ENCODE results near the gene KRTAP10-11.
"Not testable (repeated sequence)": the region's sequence is repeated elsewhere in the genome, so short reads cannot be mapped to it uniquely, and the experiment has no call there.

KRTAP10-11 gene

DNA sequence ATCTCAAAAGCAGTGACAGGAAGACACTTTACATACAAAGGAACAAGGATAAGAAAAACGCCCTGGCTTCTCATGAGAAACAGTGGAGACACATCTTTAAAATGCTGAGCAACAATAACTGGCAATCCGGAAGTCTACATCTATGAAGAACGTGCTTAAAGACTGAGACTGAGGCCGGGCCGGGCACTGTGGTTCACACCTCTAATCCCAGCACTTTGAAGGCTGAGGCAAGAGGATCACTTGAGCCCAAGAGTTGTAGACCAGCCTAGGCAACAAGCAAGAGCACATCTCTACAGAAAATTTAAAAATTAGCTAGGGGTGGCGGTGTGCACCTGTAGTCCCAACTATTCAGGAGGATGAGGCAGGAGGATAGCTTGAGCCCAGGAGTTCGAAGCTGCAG is 37.9 kb downstream of the KRTAP10-11 start:
- H3K27ac ChIP-seq = no peak overlapping the region
- TF ChIP-seq ZFX (IDR thresholded peaks at IDR 0.05) = no peak
- TF ChIP-seq, protein P1, sequence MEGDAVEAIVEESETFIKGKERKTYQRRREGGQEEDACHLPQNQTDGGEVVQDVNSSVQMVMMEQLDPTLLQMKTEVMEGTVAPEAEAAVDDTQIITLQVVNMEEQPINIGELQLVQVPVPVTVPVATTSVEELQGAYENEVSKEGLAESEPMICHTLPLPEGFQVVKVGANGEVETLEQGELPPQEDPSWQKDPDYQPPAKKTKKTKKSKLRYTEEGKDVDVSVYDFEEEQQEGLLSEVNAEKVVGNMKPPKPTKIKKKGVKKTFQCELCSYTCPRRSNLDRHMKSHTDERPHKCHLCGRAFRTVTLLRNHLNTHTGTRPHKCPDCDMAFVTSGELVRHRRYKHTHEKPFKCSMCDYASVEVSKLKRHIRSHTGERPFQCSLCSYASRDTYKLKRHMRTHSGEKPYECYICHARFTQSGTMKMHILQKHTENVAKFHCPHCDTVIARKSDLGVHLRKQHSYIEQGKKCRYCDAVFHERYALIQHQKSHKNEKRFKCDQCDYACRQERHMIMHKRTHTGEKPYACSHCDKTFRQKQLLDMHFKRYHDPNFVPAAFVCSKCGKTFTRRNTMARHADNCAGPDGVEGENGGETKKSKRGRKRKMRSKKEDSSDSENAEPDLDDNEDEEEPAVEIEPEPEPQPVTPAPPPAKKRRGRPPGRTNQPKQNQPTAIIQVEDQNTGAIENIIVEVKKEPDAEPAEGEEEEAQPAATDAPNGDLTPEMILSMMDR (conservative IDR thresholded peaks at IDR 0.05) = no peak

DNA sequence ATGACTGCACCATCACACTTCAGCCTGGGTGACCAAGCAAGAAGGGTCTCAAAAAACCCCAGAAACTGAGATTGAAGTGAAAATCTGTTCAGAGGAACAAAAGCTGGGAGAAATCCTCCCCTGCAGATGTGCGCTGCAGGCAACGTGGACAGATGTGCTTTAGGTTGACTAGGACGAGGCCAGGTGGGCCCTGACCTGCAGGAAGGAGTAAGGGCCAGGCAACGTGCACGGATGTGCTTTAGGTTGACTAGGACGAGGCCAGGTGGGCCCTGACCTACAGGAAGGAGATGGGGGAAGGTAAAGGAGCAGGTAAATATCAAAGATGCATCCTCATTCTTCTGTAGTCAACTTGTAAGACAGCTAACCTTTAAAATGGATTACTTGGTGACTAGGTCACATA is 38.3 kb downstream of the KRTAP10-11 start:
- TF ChIP-seq, protein P1 (conservative IDR thresholded peaks at IDR 0.05) = no peak
- TF ChIP-seq ZFX (IDR thresholded peaks at IDR 0.05) = no peak
- no peak overlapping the region for H3K27ac ChIP-seq

DNA sequence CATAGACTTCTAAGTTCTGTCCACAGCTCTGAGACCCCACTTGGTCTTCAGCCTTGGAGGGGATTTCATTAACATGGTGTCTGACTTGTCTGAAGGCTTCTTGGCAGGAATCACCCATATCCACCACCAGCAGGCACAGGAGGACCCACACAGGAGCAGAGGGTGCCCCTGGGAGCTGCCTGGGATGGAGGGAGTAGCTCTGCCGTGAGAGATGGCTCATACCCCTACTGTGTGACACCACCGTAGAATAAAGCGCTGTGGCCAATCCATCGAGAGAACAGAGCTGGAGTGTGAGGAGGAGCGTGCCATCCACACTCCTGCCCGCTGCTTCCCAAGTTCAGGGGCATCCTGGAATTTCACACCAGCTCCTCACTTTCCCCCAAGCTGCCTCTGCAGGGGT is 38.8 kb downstream of the KRTAP10-11 start:
- H3K27ac ChIP-seq = not testable (repeated sequence)

DNA sequence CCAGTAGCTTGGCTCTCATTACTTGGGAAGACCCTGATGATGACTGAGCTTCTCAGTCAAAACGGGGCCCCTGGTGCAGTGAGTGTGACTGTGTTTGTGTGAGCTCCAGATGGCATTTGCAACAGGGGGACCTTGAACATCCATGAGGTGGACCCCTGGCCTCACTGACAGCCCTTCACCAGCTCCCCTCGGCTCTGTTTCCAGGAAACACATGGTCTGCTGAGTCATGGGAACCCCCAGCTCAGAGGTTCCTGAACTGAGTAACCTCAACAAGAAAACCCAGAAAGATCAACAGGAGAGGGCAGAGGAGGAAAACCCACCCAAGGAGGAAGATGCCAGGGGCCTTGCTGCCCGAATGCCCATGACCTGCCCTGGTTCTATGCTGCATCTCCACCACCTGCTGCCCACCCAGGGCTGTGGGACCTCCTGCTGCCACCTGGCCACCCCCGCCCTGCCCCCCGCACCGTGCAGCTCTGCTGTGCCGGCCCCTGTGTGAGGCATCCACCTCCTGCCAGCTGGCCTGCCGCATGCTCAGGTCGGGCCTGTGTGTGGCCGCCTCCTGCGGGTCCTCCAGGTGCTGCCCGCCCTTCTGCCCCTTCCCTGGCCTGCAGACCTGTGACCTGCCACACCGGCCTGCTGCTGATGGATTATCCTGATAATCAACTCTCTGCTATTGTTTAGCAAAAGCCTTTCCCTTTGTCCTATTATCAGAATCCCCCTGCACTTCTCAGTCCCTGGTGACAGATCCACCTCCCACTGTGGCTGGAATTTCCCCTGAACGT is 40.0 kb downstream of the KRTAP10-11 start:
- TF ChIP-seq, protein P1 (conservative IDR thresholded peaks at IDR 0.05) = no peak
- TF ChIP-seq ZFX (IDR thresholded peaks at IDR 0.05) = no peak
- H3K27ac ChIP-seq = no peak overlapping the region

DNA sequence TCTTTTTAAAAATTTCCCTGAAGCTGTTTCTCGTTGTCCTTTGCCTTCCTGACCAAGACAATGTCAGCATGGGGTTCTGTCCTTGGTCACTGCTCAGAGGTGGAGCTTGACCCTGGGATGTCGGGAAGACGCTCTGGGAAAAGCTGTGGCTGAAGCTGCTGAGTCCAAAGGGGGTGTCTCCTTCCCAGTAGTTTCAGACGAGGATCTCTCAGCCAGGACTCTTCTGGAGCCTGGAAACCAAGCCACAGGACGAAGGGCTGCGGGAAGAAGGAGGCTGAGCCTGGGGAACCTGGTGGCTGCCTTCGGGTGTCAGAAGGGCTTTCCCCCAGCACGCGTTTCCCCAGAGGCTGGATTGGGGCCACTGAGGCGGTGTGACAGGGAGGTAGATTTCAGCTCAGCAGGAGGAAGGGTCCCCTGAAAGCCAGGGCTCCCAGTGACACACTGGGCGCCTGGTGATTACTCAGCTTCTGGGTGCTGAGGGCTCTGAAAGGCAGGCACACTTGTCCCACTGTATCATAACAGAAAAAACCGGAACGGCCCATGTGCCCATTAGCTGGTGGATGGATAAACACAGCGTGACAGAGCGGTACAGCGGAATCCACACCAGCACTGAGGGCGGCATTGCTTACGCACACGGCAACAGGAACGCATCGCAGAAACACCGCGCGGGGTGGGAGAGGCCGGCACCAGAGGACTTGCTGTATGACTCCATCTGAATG is 40.8 kb downstream of the KRTAP10-11 start:
- TF ChIP-seq, protein P1 (conservative IDR thresholded peaks at IDR 0.05) = no peak
- no peak for TF ChIP-seq ZFX (IDR thresholded peaks at IDR 0.05)
- no peak overlapping the region for H3K27ac ChIP-seq

DNA sequence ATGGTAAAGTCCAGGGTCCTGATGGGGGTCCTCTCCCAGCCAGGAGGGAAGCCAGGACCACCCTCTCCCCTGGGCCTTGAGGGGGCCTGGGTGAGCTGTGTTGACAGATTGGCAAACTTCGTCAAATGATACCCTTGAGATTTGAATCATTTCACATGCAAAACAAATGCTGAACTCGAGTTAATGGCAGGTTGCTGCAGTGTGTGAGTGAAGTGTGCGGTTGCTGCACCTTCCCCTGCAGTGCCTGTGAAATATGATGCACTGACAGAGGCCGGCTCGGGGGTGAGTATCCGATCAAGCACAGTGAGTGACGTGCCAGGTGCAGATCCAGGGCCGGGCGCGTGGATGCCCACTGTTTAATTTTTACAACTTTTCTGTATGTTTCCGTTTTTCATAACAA is 41.5 kb downstream of the KRTAP10-11 start:
- H3K27ac ChIP-seq = no peak overlapping the region
- TF ChIP-seq, protein P1 (conservative IDR thresholded peaks at IDR 0.05) = no peak
- TF ChIP-seq ZFX (IDR thresholded peaks at IDR 0.05) = no peak

DNA sequence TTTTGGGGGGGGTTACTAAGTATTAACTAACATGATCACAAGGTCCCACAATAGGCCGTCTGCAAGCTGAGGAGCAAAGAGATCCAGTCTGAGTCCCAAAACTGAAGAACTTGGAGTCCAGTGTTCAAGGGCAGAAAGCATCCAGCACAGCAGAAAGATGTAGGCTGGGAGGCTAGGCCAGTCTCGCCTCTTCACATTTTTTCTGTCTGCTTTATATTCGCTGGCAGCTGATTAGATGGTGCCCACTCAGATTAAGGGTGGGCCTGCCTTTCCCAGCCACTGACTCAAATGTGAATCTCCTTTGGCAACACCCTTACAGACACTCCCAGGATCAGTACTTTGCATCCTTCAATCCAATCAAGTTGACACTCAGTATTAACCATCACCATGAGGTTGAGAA is 43.5 kb downstream of the KRTAP10-11 start:
- H3K27ac ChIP-seq = not testable (repeated sequence)

DNA sequence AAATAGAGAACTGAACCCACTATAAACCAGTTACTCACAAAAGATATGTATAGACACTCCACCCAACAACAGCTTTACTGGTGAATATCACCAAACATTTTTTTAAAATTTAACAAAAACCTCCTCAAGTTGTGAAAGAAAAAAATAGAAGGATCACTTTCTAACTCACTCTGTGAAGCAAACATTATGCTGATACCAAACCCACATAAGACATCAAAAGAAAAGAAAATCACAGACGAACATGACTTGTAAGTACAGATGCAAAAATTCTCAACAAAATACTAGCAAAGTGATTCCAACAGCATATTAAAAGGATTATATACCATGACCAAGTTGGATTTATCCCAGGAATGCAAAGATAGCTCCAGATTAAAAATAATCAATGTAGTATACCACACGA is 45.5 kb downstream of the KRTAP10-11 start:
- TF ChIP-seq ZFX (IDR thresholded peaks at IDR 0.05) = no peak
- TF ChIP-seq, protein P1 (conservative IDR thresholded peaks at IDR 0.05) = no peak
- H3K27ac ChIP-seq = no peak overlapping the region

Data from C4-2B (cell line).